Measurements from ENCODE around the gene PPM1A. TPM values are rescaled to one million over a fixed set of nuclear protein-coding genes. Genes with fewer than 3 reads are reported as not detected.

The PPM1A gene
- total and polyA plus RNA-seq, 9 of the 15 experiments (the other 6 are each of a cell fraction or from before 2014, with no cell fraction given), result 5.5 to 23.9 (median 15.2) TPM

GRCh38 chr14:60247994-60248696 lies 876 bp upstream of the PPM1A start (continued):
- TF ChIP-seq HINFP (tag; conservative IDR thresholded peaks at IDR 0.05; ENCODE audit: low read depth) (no peak), BRD4 (IDR thresholded peaks at IDR 0.05) (0 out of 2 replicates have a peak, but pooled peaks have one; percentile 42), FOXM1 (IDR thresholded peaks at IDR 0.05; ENCODE audit: low read depth) (no peak), FOXM1 (CRISPR knock-in tag; IDR thresholded peaks at IDR 0.05; ENCODE audit: low read depth) (no peak), KHSRP (IDR thresholded peaks at IDR 0.05) (no peak), MAZ (CRISPR knock-in tag; conservative IDR thresholded peaks at IDR 0.05 in 1 of 2, IDR thresholded peaks at IDR 0.05 in 1 of 2) (peak in 1 of 2 experiments; percentile 14; a peak in 1 of 4 replicates), HDAC8 (tag; IDR thresholded peaks at IDR 0.05) (no peak), ZNF79 (CRISPR knock-in tag; IDR thresholded peaks at IDR 0.05; ENCODE audit: low read depth) (no peak), CREB3 (tag; conservative IDR thresholded peaks at IDR 0.05; ENCODE audit: low read depth) (no peak), BMI1 (IDR thresholded peaks at IDR 0.05; ENCODE audit: low read length) (no peak), REST (IDR thresholded peaks at IDR 0.05; ENCODE audit: borderline replicate concordance) (peak; percentile 51; the same call in 1 of the 2 replicates), REST (CRISPR knock-in tag; IDR thresholded peaks at IDR 0.05; ENCODE audit: low read depth) (no peak), CSDE1 (IDR thresholded peaks at IDR 0.05) (no peak), ZBTB2 (IDR thresholded peaks at IDR 0.05) (no peak), WHSC1 (IDR thresholded peaks at IDR 0.05; ENCODE audit: low read length) (no peak), ADNP (tag; IDR thresholded peaks at IDR 0.05) (no peak), RAD51 (IDR thresholded peaks at IDR 0.05; ENCODE audit: borderline replicate concordance, low read depth) (peak; percentile 62; the same call in 1 of the 2 replicates)

All from K562 (cell line).